ACHN (cell line): ENCODE measurements around the gene EVI5L.
"Not testable (repeated sequence)": the region's sequence is repeated elsewhere in the genome, so short reads cannot be mapped to it uniquely, and the experiment has no call there.

Experiments
- DNase-seq: peaks from one replicate; pipeline ENCODE4 v3.0.0-alpha.2; 2015
- in situ Hi-C: cut with HindIII; loops from 2 replicates; pipeline ENCODE4 v1.10.0; 2017; ENCODE audit warnings: low sequenced_read_pairs, low pct_ligation_motif_present, low pct_unique_long_range_greater_than_20kb

Gene EVI5L

GRCh38 chr19:7808108-7808507 lies 21.9 kb upstream of the EVI5L start:
- DNase-seq = no peak
- in situ Hi-C loops = no loop called here

- no peak for DNase-seq
- in situ Hi-C loops = no loop called here
These were observed 18.0 kb upstream of the EVI5L start for GRCh38 chr19:7811989-7812388.

DNA sequence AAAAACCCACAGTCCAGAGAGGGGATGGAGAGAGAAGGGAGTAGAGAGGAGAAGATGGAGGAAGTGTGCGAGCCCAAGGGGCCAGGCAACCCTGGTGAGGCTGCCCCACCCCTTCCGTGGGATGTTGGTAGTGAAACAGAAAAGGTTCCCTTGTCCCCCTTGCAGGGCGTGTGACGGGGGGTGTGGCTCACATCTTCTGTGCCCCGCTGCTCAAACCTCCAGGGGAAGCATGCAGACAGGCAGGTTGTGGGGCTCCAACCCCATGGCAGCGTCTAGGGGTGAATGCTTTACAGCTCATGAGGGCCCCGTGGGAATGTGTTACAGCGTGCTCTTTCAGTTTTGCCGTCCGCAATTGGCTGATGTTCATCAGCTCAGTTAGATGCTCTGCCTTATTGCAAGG lies 14.7 kb upstream of the EVI5L start:
- in situ Hi-C loops = no loop called here
- DNase-seq = no peak

- in situ Hi-C loops, DNase-seq: not testable (repeated sequence)
These were observed 14.0 kb upstream of the EVI5L start for GRCh38 chr19:7816040-7816439.

DNA sequence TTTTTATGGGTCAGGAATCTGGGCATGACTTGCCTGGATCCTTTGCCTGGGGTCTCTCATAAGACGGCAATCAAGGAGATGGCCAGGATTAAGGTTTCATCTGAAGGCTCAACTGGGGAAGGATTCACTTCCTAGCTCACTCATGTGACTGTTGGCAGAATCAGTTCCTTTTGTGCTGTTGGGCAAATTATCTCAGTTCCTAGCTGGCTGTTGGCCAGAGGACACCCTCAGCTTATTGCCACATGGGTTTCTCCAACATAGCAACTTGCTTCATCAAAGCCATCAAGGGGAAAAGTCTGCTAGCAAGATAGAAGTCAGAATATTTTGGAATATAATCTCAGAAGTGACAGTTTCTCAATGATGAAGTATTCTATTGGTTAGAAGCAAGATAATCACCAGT lies 12.2 kb upstream of the EVI5L start:
- DNase-seq = no peak
- in situ Hi-C loops = no loop called here

DNA sequence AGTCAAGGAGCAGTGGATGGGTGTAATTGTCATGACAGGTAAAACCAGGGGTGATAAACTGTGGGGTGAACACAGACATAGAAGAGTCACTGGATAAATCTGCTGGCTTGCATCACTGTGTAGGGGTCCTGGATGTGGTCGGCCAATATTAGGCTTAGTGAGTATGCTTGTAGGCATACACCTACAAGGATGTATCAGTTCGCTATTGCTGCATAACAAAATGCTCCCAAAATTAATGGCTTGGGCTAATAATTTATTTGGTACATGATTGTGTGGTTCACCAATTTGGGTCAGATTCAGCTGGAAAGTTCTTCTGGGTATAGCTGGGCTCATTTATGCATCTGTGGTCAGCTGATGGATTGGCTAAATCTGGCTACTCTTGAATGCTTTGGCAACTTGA lies 11.2 kb upstream of the EVI5L start:
- DNase-seq = no peak
- in situ Hi-C loops = no loop called here

DNA sequence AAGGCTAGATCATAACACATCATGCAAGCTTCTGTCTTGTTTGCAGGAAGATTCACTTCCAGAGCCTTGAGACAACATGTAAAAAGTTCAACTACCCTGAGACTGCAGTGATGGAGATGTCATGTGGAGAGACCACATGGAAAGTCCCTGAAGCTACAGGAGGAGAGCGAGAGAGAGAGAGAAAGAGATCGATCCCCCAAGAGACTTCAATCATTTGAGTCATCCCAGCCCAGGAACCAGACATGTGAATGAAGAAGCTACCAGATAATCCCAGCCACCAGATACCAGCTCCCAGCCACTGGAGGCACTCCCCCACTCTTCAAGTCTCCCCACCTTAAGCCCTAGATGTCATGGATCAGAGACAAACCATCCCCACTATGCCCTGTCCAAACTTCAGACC lies 10.7 kb upstream of the EVI5L start:
- in situ Hi-C loops = no loop called here
- DNase-seq = no peak

- in situ Hi-C loops = no loop called here
These were observed 9.4 kb upstream of the EVI5L start for GRCh38 chr19:7820588-7820987.

DNA sequence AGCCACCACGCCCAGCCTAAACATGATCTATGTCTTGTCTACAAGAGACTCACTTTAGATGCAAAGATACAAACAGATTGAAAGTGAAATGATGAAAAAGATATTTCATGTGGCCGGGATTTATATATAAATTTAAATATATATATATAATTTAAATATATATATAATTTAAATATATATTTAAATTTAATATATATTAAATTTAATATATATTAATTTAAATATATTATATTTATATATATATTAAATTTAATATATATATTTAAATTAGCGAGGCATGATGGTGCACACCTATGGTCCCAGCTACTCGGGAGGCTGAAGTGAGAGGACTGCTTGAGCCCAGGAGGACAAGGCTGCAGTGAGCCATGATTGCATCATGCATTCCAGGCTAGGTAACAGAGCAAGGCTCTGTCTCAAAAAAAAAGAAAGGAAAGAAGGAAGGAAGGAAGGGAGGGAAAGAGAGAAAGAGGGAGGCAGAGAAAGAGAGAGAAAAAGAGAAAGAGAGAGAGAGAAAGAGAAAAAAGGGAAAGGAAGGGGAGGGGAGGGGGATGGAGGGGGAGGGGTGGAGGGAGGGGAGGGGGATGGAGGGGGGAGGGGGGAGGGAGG lies 7.0 kb upstream of the EVI5L start:
- in situ Hi-C loops = no loop called here
- DNase-seq = no peak

More at GRCh38 chr19:7820588-7820987, 9.4 kb upstream of the EVI5L start:
- DNase-seq = no peak

DNA sequence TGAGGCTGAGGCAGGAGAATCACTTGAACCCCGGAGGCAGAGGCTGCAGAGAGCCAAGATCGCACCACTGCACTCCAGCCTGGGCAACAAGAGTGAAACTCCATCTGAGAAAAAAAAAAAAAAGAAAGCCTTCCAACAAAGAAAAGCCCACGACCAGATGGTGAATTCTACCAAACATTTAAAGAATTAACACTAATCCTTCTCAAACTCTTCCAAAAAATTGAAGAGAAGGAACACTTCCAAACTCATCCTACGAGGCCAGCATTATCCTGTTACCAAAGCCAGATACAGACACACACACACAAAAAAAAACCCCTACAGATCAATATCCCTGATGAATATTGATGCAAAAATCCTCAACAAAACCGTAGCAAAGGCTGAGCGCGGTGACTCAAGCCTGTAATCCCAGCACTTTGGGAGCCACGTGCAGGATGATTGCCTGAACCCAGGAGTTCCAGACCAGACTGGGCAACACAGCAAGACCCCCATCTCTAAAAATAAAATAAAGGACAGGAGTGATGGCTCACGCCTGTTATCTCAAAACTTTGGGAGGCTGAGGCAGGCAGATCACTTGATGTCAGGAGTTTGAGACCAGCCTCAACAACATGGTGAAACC lies 6.2 kb upstream of the EVI5L start:
- in situ Hi-C loops = no loop called here
- DNase-seq = no peak

GRCh38 chr19:7829166-7829520 lies 875 bp upstream of the EVI5L start:
- DNase-seq = no peak
- in situ Hi-C loops = no loop called here

DNA sequence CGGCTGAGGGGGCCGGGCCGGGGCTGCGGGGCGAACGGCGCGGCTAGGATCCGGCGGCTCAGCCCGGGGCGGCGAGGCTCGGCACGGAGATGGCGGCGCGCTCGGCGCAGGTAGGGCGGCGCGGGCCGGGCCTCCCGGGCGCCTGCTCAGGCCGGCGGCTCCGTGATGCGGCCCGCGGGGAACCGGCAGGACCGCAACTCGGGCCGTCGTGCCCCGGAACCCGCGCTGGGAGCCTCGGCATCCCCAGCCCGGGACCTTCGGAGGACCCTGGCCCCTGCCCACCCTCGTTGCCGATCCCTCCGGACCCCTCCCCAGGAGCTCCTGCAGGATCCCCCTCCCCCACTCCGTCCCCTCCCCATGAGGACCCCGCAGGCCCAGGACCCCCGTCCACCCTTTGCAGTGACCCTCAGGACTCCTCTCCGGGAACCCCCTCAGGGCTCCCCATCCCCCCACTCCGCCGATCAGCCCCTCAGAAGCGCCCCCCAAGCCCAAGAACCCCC lies 304 bp downstream of the EVI5L start:
- no peak for DNase-seq
- in situ Hi-C loops = no loop called here

- in situ Hi-C loops = no loop called here
- no peak for DNase-seq
These were observed 805 bp downstream of the EVI5L start for GRCh38 chr19:7830823-7831222.

DNA sequence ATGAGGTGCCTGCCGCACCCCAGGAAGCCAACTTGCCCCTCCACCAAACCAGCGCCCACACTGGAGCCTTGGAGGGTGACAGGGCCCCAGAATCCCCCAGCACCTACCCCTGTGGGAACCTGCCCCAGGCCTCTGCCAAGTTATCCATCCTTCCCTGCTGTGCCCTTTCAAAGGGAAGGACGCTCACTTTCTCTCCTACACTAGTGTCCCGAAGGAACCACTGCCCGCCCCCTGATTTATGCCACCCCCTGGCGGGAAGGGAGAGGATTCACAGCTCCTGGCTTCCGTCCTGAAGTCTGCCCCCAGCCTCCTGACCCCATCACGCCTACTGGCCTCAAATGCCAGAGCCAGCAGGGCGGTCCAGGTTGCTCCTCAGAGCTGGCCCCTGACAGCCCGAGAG lies 1.4 kb downstream of the EVI5L start:
- DNase-seq = peak; percentile 8
- in situ Hi-C loops = no loop called here

DNA sequence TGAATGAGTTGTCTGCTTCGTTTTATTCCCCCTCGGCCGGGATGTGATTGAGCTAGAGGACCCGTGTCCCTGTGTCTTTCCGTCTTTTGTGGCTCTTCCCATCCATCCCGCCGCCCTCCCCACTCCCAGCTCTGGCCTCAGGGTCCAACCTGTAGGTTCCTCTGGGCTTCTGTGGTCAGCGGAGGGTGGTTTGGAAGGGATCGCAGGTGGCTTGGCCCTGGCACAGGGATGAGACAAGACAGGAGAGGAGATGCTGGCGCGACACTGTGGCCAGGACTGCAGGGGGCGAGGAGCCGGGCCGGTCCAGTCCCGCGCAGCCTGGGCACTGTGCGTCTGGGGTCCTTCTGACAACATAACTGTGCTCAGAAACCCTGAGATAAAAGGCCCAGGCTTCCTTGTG lies 2.0 kb downstream of the EVI5L start:
- no peak for DNase-seq
- in situ Hi-C loops = no loop called here

DNA sequence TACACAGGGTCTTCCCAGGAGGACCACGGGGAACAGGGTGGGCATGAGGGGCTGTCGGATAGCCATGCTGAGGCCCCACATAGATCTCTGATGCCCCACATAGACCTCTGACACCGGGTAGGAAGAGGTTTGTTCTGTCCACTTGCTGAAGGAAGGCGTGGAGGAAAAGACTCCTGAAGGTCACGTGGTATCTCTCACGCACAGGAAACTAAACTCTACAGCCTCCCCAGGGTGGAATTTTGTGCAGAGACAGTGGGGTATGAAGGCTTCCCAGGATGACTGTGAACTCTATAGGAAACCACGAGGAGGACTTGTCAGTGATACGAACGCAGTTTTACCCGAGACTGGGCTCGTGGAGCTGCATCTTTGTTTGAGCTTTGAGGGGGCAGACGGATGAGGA lies 2.8 kb downstream of the EVI5L start:
- no peak for DNase-seq
- in situ Hi-C loops = no loop called here

DNA sequence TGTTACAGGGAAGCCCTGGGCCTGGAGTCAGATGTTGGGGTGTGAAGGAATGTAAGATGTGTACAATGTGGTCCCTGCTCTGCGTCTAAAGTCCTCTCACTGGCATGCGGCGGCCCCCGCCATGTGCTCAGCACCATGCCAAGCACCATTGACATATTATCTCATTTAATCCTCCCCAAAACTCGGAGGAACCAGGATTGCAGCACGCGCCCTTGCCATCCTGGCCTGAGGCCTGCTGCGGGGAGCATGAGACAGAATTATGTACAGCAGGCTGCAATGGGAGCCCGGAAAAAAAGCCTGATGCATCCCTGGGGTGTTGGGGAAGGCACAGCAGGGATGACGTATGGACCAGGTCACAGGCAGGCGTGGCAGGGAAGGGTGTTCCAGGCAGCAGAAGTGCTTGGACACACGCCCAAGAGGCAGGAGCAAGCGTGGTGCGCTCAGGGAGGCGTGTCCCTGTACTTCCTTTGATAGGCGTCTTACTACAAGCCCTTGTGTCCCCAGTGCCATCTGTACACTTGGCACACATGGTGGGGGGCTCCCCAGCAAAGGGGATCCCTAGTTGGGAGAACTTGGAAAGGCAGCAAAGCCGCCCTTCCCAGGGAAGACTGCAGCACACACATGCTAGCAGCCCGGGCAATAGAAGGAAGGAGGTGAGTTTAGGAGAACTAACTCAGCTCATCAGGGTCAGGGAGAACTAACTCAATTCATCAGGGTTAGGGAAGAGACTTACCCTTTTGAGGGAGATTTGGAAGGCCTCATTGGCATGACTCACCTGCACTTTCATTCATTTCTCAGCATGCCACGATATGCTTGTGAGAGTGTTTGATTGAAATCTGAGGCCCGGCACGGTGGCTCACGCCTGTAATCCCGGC lies 3.4 kb downstream of the EVI5L start:
- DNase-seq = no peak
- in situ Hi-C loops = no loop called here

GRCh38 chr19:7839476-7839875 lies 9.5 kb downstream of the EVI5L start:
- in situ Hi-C loops = no loop called here
- no peak for DNase-seq

GRCh38 chr19:7840629-7841028 lies 10.6 kb downstream of the EVI5L start:
- no peak for DNase-seq
- in situ Hi-C loops = no loop called here
